ENCODE results near the gene ITK.

The ITK gene

DNA sequence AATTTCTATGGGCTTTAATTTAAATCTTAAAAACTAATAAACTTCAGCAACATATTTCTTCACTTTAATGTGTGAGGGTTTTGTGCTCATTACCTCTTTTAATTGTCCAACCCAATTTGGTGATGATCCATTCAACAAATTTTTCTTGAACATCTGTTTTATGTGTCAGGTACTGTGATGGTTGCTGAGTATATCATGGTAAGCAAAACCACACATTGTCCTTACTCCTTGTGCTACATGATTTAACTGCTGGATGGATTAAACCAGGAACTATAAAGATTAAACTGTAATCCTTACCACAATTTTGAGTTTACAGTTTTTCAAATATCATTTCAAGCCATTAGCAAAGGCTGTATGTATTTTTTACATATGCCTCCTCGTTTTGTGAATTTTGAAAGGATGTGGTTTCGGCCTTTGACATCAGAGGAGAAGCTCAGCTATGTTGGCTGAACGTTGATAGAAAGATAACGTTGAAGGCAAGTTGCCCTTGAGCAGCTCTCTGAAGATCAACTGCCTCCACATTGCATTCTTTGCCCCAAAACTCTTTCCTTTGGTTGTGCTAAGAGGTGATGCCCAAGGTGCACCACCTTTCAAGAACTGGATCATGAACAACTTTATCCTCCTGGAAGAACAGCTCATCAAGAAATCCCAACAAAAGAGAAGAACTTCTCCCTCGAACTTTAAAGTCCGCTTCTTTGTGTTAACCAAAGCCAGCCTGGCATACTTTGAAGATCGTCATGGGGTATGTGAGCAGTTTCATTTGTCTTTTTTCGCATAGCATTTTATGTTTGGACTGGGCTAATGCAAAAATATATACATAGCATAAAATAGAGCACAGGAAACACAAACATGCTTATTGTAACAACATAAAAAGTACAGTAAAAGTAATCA is at the start of gene ITK:
Gene ITK (plus strand): TSS at position 467 of the 891 bp plus-strand sequence. CDS start 138 bp downstream, at position 605.
- peak; percentile 53 for DNase-seq

DNA sequence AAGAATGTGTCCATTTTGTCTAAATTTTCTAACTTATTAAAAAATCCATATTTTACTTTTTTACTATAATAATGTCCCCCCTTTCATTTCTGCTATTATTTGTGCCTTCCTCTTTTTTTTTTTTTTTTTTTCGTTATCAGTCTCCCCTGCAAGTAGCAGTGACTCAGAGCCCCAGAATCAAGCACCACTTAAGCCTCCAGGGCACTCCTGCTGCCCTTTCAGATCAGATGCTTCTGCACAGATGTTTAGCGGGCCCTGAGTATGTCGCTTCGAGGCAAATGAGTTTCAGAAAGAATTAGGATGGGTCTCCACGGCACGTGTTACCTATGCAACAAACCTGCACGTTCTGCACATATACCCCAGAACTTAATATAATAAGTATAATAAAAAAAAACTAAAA is 49.7 kb upstream of the ITK start:
- peak; percentile 89 for DNase-seq

DNA sequence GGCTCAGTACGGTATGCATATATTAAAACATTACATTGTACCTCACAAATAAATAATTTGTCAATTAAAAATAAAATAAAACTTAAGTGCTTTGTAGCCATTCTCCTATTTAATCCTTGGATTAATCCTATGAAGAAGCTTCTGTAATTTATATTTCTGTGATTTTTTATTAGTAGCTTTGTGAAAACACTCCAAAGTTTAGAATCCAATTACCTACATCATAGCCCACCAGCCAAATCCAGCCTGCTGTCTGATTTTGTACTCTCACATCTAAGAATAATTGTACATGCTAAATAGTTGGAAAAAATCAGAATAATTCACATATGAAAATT is 48.4 kb upstream of the ITK start:
- DNase-seq, result no peak

DNA sequence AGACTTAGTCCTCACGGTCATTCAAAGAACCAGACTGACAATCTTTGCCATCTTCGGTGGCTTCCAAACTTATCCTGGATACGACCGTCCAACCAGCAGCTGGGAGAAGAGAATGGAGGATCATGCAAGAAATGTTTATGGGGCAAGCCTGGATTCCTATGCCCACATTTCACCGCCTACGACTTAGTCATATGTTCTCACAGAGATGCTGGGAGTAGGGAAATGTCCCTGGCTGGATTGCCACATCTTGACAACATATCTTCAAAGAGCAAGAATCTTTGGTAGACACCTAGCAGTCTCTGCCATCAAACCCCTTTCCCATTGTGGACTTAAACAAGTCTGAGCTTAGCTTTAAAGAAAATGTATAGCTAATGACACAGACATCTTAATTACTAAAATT is 42.9 kb upstream of the ITK start:
- no peak for DNase-seq

DNA sequence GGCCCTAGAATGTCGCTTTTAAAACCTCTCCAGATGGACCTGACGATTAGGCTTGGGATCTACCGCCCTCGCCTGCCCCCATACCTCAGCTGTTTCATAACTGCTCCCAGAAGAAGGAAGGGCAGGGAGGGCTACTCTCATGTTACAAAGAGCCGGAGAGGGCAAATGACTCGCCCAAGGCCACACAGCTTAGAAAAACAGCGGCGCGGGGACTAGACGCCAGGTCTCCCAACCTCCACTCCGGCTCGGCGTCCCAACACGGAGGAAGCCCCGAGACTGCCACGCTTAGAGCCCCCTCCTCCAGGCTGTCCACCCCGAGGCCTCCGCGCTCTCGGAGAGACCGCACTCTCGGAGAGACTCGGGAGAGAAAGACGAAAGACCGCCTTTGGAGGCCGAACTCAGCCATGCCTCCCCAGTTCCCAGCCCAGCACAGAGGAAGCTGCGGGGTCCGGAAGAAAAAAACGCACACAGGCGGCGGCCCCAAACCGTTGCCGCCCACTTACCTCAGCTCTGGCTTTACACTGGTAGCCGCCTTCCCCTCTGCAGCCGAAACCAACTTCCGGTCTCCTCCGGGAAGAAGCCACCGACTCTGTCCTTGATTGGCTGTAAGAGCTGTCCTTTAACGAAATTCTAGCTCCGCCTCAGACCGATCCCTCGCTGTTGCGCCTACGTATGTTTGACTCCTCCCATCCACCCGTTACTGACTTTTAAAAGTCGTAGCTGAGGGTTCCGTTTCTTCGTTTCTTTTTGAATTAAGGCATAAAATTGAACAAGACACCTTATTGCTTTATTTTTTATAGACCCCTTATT is 38.1 kb upstream of the ITK start, which contains the start of gene MED7:
Gene MED7 (minus strand): TSS at position 549 of the 810 bp plus-strand sequence. CDS start 3,434 bp downstream, outside the sequence.
- peak; percentile 99 for DNase-seq

DNA sequence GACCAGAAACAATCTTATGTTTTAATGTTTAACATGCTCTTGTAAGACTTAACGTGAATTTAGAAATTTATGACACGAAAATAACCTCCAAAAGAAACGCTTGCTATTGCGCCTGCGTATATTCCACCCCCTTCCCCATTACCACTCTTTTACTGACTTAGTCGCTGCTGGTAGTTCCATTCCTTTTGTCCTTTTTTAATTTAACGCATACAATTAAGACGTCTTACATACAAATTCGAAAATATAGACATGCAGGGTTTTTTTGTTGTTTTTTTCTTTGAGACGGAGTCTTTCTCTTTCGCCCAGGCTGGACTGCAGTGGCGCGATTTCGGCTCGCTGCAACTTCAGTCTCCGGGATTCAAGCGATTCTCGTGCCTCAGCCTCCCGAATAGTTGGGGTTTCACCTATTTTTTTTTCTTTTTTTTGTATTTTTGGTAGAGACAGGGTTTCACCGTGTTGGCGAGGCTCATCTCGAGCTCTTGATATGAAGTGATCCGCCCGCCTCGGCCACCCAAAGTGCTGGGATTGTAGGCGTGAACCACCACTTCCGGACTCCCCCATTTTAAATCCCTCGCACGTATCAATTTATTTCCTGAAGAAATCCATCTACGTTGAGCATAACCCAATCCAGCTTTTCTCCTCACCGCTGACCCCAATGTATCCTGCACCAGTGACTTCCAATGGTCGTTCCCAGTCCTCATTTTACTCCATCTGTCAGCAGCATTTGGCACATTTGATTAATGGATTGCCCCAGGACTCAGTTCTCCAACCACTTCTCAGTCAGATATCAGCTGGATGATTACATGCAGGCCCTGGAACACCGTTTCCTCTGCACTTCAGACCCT is 37.3 kb upstream of the ITK start:
- DNase-seq, result peak; percentile 66

DNA sequence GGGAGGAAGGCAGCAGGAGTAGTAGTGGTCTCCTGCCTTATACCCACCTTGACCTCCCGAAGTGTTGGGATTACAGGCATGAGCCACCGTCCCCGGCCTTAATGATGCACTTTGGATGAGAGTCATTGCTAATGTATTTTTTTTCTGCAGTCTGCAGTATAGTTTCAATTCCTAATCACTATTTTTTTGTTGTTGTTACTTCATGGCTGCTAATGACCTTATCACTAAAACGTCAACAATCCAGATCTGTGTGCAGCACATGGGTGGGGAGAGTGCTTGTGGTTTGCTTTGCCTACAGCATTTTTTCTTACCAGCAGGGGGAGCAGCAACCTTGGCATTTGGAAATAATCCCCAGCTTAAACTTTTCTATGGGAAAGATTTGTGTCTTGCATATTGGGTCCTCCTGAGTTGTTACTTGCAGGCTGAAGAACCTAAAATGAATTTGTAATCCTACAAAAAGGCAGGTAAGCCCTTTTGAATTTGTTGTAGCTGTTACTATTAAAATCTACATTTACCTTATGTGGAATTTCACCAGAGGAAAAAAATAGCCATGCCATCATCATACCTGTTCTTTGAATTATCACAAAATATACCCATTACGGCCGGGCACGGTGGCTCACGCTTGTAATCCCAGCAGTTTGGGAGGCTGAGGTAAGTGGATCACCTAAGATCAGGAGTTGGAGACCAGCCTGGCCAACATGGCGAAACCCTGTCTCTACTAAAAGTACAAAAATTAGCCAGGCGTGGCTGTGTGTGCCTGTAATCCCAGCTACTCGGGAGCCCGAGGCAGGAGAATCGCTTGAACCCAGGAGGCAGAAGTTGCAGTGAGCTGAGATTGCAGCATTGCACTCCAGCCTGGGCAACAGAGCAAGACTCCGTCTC is 31.7 kb upstream of the ITK start:
- peak; percentile 95 for DNase-seq

DNA sequence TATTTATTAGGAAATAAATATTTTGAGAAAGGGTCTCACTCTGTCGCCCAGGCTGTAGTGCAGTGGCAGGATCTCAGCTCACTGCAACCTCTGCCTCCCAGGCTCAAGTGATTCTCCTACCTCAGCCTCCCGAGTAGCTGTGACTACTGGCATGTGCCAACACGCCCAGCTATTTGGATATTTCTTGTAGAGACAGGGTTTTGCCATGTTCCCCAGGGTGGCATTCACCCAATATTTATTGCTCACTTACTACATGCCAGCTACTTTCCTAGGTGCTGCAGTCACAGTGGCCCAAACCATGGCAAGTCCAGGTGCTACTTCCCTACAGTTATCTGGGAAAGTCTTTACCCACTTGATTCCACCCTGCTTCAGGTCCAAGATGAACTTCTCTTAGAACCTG is 29.6 kb upstream of the ITK start:
- DNase-seq, result no peak

DNA sequence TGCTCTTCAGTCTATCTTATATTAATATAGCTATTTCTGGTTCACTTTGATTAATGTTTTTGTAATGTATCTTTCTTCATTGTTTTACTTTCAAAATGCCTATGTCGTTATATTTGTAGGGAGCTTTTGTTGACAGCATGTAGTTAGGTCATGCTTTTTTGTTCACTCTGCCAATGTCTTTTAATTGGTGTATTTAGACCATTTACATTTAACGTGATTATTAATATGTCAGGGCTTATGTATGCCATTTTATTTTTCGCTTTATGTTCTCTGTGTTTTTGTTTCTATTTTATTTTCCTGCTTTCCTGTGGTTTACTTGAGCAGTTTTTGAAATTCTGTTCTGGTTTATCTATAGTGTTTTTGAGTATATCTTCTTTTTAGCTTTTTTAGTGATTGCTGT is 25.3 kb upstream of the ITK start:
- DNase-seq, result no peak

DNA sequence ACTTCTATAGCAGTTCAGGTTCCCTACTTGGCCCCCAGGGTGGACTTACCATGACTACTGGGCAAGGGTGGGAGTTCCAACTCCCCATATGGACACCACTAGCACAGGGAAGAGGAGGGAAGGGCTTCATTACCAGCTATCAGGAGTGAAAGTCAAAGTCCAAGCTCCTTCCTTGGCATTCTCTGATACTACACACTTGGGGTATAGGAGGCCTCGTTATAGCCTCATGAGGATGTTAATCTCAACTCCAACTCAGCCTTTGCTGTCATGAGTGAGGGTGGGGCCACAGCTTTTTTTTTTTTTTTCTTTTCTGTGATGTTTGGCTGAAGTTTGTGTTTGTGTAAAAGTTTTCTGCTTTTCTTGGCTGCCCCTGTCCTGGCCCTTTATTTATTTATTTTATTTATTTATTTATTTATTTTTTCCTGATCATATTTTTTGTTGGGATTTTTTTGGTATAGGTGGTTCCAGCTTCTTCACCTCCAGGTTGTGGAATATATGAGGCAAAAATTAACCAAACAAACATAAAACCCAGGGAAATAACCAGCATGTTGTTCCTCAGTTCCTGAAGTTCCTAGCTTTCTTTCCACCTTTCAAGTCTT is 23.2 kb upstream of the ITK start:
- no peak for DNase-seq

DNA sequence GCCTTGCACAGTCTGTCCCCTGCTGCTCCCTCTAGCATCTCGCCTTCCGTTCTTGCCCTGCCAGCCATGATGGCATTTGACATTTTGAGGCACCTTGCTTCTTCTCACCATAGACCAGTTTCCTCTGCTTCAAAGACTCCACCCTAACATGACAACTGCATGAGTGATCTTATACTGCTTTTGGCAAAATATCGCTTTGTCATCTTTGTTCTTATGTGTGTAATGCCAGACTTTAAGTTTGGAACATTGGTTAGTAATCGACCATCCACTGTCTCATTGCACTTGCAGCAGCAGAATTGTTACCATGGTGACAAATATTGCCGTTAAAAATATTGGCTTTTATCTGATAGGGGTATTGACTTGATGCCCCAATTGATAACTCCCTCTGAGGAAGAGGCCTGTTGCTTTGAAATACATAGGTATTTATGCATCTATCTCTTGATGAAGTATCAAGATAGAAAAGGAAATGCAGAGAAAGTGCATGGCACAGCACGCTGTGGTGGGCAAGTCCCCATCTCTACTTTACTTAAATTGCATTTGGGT is 21.4 kb upstream of the ITK start:
- no peak for DNase-seq

DNA sequence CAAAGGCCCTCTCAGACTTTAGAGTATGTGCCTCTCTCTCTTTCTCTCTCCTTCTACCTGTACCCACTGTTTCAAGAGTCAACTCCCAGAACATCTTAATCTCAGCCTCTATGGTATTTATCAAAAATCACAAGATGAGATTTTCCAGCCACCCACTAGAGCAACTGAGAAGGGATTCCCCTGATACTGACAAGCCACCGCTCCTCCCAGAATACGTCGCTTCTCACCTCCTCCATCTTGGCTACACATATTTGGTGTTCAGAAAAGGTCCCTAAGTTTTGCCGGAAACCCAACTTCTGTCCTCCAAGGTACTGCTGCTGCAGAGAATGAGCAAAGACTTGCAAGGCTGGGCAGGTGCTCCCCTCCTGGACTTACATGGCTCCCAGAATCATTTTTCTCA is 20.6 kb upstream of the ITK start:
- no peak for DNase-seq

DNA sequence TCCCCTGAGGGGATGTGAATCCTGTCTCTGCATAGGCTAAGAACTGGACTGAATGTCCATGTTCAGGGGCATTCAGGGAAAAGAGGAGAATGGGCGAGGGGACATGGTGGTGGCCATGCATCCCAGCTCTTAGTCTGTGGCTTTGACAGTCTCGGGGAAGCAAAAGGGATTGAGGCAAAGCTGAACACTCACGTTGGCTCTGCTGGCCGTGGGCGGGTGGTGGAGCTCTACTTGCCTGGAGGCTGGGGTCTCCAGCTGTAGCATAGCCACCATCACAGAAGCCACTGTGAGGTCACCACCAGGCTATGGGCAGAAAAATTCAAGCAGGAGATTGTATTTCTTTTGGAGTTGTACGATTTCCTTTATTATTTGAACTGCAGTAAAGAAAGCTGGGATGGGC is 18.6 kb upstream of the ITK start:
- DNase-seq, result no peak

DNA sequence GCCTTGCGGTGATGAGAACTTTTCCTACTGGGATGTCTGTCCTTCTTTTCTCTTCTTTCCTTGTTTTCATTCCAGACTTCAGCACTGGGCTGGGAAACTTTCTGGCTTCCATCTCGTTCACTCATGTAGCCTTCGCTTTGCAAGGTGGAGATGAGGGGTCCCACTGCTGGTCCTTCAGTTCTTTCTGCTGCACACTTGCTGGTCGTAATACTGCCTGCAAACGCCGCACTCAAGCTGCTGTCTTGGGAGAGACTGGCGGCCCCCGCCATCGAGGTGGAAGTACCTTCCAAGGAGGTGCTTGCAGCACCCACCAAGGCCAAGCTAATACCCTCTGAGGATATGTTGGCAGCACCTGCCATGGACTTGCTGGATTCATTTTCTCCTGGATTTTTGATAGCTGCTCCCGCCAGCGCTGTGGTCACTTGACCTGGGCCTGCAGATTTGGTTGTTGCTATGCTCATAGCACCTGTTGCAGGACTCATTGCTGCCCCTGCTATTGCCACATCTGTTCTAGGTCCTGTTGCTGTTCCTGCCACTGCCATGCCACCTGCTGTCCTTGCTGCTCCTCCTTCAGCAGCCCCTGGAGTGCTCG is 17.6 kb upstream of the ITK start:
- no peak for DNase-seq

DNA sequence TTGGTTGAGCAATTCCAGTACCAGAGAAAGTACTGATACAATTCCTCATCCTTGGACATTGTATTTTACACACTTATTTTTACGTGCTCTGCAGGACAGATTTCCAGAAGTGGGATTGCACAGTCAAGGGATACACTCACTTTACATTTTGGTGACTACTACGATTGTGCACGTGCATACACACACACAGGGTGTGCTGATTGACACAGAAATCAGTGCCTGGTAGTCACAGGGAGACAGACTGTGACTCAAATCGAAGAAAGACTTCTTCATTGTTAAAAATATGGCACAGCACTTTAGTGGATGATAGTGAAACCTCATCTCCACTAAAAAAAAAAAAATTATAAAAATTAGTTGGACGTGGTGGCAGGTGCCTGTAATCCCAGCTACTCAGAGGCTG is 16.1 kb upstream of the ITK start:
- no peak for DNase-seq

DNA sequence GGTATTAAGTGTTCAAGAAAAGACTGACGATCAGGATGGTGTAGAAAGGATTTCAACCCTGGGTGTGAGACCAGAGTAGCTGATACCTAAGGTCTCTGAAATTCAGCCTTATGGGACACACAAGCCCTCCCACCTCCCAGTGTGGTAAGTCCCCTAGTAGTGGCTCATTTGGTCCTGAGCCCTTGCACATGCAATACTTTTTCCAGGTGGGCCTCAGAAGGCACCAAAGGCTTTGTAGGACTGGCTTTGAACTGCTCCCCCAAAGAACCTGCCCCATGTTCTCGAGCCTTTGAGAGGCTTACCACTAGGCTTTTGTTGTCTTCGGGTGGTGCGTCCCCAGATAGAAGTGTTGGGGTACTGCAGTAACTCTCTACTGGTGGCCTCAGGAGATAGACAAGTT is 15.4 kb upstream of the ITK start:
- DNase-seq, result no peak

DNA sequence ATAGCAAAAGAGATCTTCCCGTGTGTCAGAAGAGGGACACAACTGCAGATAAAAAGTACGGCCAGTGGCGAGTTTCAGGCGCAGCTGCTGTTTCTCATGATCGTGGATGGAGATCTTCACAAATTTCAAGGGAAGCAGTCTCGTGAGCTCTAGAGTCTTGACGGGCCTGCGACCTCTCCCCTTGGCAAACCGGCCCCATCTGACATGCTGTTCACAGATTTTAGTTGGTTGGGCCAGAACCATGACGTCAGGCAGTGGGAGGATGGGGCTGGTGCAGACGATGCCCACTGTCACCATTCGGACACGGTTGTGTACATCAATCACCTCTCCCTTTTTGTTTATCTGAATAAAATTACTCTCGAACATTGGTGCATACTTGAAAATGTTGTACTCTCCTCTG is 15.0 kb upstream of the ITK start:
- DNase-seq, result no peak

DNA sequence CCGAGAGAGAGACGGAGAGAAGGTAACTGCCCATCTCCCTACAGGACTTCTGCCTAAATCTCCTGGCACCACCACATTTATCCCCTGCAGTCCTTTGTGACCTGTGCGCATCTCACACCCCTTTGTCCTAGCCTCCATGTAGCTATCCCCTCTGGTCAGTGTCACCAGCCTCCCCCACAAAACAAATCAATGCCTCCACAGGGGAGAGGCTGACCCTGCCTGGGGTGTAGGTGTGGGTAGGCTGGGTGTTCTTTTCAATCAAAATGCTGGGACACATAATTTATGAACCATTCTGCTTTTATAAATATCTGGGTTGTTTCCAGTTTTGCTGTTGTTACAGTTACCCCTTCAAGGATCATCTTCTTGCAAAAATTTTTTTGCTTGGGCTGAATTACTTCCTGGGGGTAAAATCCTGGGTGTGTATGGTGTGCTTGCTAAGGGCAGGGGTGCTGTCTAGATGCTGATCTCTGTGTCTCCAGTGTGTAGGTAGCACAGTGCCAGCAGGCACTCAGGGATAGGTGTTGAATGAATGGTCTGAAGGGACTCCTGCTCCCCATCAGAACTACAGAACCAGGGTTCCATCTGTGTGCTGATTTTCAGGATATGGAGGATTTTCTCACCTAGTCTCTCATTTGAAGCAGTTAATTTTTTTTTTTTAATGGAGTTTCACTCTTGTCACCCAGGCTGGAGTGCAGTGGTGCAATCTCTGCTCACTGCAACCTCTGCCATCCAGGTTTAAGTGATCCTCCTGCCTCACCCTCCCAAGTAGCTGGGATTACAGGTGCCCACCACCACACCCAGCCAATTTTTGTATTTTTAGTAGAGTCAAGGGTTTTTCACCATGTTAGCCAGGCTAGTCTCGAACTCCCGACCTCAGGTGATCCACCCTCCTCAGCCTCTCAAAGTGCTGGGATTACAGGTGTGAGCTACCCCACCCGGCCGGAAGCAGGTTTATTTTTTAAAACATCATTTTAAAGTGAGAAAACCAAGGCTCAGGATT is 14.1 kb upstream of the ITK start, which contains the start of gene GARIN3:
Gene GARIN3 (minus strand): TSS at position 51 of the 1,000 bp plus-strand sequence. CDS start 96 bp downstream, outside the sequence.
- no peak for DNase-seq

DNA sequence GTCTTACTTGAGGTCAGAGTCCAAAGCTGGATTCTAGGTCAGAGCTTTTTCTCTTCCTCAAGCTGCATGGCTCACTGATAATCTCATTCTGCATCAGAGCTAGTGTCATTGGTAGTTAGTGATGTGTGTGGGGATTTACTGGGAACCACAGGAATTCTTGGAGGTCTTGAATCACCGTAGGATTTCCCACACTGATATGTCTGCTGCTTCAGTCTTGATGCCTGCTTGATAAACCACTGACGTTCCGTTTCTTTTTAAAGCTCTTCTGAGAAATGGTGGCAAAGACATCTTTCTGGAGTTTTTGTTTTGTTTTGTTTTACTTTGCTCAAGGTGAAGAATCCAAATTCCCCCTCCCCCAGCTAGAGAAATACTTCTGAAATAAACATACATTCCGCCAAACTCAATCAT is 13.4 kb upstream of the ITK start:
- no peak for DNase-seq
